Peyer's patch (tissue), 4 donors: ENCODE measurements around the gene DMRT1.

ENCODE experiments used
- CTCF ChIP-seq, 6 experiments: fragments of 450-650 bp in 4 of 6; fragments of 200-600 bp in 2 of 6; sonication (generic) in 1 of 6; IDR thresholded peaks; one replicate each; pipeline ENCODE4 v1.5.1; 2017 to 2019; ENCODE audit warnings: antibody characterized with exemption in 6 of 6, mild to moderate bottlenecking in 3 of 6, moderate library complexity in 1 of 6
- POLR2A ChIP-seq, 2 donors: fragments of 450-650 bp; IDR thresholded peaks; one replicate each; pipeline ENCODE4 v1.5.1; 2017; ENCODE audit warnings: antibody characterized with exemption in 2 of 2, mild to moderate bottlenecking in 2 of 2, moderate library complexity in 2 of 2

GRCh38 chr9:933356-933755 lies 91.9 kb downstream of the DMRT1 start:
- no peak for TF ChIP-seq CTCF (IDR thresholded peaks at IDR 0.05)
- TF ChIP-seq POLR2A (IDR thresholded peaks at IDR 0.05): no peak
